DMS153 (cell line): Measurements from ENCODE around the gene ZFYVE28.

Source experiments
- DNase-seq: peaks from one replicate; lab custom pipeline; 2025; lab: John Stamatoyannopoulos, UW

ZFYVE28 gene

GRCh38 chr4:2367626-2368025 lies 50.8 kb downstream of the ZFYVE28 start:
- DNase-seq: no peak

DNA sequence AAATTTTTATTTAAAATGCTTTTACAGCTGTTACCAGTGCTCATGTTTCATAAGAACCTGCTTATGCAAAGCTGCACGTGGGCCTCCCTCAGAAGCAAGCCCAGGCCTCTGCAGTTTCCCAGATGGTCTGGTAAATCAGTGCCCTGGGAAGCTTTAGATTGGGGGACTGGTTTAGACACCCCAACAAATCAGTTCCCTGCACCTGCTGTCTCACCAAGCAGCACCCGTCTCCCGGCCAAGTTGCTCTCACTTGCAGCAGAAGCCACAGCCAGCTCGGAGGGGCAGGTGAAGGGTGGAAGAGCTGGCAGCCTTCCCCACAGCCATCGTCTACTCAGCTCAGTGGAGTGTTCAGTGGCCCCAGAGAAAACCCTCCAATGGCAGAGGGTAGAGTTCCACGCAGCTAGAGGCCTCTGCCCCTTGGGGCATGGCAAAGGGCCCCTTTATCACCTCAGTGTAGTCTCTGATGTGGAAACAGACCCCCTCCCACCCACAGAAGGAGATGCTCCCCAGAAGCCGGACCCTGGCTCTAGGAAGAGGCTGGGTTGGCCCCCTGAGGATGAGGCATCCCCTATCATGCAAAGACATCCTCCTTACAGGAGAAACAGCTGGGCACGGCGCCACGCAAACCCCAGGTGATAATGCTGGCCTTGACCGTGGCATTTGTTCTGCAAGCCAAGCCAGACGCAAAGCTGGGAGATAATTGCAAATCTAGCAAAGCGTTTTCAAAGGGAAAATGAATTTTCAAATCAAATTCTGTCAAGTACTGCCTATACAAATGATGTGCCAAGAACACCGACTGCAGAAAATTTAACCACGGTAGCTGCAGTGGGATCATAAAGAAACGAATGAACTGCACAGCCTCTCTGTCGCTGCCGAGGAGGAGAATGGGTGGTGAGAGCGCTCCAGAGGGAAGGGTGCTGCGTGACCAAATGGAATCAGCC lies 51.9 kb downstream of the ZFYVE28 start:
- DNase-seq: no peak

DNA sequence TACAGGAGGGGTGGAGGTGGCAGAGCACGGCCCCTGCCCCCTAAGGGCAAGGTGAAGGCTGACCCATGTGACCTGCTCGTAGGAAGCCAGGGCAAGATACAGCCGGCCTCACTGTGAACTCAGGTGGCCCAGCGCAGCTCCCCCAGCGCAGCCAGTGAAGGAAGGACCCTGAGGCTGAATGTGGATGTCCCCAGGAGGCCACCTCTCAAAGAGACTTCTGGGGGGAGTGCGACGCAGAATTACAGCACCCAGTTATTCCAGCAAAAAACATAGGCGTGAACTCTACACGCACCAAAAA lies 52.6 kb downstream of the ZFYVE28 start:
- DNase-seq: no peak

- no peak for DNase-seq
Measured at GRCh38 chr4:2365054-2365912, 53.2 kb downstream of the ZFYVE28 start.

DNA sequence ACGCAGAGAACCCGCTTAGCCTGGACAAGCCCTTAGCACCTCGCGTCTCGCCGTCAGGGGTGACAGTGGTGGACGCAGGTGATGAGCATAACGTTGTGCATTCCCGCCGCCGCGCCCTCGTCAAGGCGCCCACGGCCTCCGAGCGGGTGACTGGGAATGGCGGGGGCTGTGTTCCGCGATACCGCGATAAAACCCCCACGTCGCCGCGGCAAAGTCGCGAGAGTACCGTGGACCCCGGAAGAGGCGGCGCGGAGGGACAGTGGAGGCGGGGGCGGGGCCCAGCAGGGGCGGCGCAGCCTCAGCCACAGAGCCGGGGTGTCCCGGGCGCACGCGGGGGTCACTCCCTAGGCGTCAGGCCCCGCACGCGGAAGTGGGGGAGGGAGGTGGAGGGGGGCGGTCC lies 53.8 kb downstream of the ZFYVE28 start:
- DNase-seq: no peak

GRCh38 chr4:2363951-2364653 lies 54.3 kb downstream of the ZFYVE28 start:
- no peak for DNase-seq

DNA sequence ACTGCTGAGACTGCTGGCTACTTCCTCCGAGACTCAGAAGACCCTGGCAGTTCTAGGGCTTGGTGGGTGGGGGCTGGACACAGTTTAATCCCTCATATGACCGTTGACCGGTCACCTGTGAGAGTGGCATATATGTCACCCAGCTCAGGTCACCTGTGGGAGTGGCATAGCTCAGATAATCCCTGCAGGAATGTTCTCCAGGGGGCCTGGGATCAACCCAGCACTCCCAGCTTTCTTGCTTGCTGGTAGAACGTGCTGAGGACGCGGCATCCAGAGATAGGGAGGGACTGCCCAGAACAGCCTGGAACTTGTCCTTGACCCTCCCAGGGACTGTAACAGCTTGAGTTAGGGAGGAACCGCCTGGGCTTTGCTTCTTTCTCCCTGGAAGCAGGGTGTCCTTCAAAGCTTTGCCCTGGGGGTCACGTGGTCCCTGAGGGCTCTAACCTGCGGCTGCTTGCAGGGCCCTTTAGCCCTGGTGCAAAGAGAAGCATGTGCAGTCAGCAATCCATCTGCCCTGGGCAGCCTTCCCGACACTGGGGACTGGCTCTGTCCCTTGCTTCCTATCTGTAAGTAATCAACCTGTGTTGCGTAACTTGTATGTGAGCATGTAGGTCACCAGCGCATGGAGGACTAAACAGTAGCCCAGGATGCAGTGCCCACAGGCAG lies 55.3 kb downstream of the ZFYVE28 start:
- no peak for DNase-seq

DNA sequence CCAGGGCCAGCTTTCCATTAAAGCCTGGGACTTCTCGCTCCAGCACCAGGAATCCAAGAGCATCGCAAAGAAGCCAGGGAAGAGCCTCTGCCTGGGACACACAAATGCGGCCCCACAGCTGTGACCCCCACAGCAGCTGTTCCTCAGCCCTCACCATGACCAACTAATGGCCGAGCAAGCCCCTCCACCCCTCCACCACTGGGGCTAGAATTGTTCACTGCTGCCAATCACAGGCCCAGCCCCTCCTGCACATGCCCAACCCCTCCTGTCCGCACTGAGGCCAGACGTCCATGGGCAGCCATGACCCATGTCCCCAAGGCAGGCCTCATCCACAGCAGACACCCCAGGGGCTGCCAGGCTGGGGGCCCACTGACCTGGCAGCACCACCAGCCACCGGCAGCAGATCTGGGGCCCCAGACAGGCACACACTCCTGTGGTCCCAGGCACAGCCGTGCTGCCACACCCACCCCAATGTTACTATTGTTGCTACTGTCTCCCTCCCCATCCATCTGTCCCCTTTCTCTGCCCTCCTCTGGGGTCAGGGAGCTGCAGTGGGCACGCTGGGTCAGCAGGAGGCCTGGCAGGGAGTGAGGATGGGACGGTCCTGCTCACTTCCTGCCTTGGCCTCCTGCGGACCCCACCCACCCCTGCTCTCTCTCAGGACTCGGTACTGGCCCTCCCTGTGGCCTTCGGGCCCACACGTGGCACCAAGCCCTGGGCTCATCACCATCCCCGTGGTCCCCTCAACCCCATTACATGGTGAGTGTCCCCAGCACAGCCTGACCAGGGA lies 56.0 kb downstream of the ZFYVE28 start:
- no peak for DNase-seq

- no peak for DNase-seq
Measured at GRCh38 chr4:2361366-2362265, 56.8 kb downstream of the ZFYVE28 start.

GRCh38 chr4:2360396-2360730 lies 58.1 kb downstream of the ZFYVE28 start:
- DNase-seq: no peak

DNA sequence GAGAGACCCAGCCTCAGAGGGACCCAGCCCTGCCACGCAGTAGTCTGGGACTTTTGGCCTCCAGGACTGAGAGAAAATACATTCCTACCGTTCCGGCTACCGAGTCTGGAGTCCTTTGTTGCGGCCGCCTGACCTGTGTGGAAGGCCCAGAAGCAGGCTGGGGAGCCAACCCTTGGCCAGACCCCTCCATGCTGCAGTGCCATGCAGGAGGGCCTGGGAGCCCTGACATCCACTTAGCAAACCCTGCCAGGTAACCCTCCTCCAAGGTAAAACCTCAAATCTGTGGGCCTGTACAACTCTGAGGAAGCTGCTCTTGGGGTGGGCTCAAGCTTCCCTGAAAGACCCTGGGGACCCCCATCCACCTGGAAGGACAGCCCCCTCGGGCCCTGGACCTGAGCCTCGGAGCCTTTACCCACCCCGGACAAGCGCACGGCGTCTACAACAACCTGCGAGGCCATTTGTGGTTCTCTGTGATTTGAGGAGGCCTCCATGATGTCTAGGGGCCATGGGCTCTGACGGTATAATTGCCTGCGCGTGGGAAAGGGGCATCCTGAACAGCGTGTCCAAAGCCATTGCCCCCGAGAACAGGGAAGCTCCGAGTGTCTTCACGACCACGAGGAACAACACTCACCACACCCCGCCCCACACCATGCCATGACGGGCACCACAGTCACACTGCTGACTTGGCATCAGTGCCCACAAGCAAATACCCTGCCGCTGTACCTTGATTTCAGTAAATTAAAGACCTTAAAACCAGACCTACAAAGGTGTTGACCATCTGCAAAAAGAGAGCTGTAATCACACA lies 58.7 kb downstream of the ZFYVE28 start:
- no peak for DNase-seq

DNA sequence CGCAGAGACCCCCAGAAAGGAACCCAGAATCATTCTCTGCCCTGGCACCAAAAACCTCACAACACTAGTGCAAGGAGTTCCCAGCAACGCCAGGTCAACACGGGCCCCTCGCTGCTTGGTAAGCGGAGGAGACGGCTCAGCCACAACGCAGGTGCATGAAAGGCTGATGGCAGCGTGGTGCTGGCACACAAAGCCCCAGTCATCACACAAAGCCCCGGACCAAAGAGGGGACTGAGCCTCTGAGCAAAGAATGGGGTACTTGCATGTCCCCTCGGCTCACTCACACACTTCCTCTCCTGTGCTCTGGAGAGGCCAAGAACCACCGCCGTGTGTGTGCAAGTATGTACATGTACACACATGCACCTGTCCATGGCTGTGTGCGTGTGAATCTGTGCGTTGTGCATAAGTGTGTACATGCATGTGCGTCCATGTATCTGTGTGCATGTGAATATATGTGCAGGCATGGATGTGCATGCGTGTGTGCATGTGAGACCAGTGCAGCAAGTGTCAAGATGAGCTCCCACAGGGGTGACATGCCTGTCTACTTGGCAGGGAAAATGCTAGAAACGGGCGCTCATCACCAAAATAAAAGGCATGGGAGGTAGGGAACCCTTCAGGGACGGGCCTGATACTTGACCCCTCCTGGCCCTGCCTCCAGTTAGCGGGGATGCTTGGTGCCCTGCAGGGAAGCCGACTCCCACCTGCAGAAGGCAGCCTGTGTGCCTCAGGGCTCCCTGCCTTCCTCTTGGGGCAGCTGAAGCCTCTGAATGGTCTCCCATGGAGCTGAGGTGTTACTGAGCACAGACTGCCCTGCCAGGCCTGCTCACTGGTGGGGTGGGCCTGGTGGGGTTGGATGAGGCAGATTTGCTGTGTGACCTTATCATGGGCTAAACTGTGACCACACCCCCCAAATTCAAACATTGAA lies 60.4 kb downstream of the ZFYVE28 start:
- no peak for DNase-seq

GRCh38 chr4:2356123-2357069 lies 62.0 kb downstream of the ZFYVE28 start:
- no peak for DNase-seq

GRCh38 chr4:2354760-2355159 lies 63.7 kb downstream of the ZFYVE28 start:
- no peak for DNase-seq

DNA sequence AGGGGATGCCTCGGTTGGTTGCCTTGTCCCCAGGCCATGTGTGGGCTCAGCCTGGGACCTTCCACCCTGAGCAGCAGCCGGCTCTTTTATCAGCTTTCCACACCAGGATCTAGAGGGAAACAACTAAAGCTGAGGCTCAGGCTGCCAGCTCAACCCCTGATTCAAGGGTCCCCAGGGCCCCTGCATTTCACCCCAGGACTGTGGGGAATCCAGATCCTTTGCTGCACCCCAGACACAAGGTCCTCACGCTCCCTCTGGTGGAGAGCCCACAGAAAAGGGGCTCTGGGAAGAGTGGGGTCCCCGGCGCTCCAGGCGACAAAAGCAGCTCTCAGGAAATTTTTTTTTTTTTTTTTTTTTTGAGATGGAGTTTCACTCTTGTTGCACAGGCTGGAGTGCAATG lies 64.3 kb downstream of the ZFYVE28 start:
- no peak for DNase-seq

GRCh38 chr4:2353222-2354107 lies 65.0 kb downstream of the ZFYVE28 start:
- no peak for DNase-seq
